ENCODE measurements around the gene ANTXR2.
"Not testable (repeated sequence)": the region's sequence is repeated elsewhere in the genome, so short reads cannot be mapped to it uniquely, and the experiment has no call there.

Gene ANTXR2

DNA sequence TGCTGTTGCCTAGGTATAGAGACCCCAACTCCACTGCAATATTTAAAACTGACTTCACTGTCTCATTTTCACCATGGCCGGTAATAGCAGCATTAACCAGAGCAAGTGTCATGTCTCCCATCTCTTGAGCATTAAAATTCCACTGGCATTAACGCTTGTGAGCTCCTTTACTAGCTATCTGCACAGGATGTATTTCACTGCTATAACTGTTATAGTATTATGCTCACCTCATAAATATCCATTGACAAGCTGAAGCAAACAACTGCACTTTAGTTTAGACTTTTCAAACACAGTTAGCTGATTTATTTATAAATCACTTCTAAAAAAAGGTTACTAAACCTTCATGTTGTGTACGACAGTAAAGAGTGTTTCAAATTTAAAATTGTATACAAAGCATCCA, 157.8 kb downstream of the ANTXR2 start:
- no peak for DNase-seq (ENCODE audit: low read depth)

DNA sequence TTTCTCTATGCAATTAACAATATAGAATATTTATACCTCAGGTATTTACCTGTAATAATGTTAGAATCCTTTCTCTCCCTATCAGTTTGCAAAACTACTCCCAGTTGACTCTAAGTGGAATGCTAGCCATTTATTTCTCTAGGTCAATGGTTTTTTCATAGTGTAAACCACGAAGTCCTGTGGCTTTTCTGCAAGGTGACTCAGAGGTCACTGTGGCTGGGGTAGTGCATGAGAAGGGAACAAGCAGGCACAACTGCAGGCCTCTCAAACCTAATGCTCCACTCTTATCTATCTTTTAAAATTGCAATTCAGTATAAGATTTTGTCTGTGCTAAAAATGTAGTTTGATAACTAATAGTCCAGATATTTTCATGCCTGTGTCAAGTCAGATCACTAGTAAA, 159.4 kb downstream of the ANTXR2 start:
- DNase-seq (ENCODE audit: low read depth): no peak

DNA sequence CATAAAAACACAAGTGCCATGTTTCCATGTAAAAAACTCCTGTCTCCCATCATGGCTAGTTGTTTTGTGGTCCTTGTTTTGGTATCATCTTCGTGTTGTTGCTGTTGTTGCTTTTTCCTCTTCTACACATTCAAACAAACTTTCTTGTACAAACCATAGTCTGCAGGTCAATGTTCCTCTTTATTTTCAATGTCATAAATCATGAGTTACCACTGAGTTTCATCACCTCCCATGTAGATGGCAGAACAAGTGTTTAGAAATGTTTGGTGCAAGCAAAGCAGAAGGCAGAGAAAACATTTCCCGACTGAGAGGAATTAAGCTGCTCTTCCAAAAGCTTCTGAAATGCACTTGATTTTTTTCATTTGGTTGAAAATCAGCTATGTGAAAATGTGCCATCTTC, 166.0 kb downstream of the ANTXR2 start:
- no peak for DNase-seq (ENCODE audit: low read depth)

DNA sequence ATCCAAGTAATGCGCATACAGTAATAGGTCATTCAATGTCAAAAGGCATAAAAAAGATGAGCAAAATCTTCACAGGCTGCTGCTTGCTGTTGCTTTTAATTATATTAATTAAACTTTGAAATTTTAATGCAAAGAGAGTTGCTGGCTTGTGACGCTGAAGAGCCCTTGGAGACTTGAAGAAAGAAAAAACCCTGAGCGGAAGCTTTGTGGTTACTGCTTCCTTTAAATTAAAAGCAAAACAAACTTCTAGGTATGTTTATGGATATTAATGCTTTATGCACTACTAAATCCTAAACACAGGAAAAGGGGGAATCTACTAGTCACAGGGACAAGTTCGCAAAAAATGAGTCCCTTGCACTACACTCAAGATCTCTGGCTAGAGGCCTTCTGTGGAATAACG, 166.7 kb downstream of the ANTXR2 start:
- no peak for DNase-seq (ENCODE audit: low read depth)

DNA sequence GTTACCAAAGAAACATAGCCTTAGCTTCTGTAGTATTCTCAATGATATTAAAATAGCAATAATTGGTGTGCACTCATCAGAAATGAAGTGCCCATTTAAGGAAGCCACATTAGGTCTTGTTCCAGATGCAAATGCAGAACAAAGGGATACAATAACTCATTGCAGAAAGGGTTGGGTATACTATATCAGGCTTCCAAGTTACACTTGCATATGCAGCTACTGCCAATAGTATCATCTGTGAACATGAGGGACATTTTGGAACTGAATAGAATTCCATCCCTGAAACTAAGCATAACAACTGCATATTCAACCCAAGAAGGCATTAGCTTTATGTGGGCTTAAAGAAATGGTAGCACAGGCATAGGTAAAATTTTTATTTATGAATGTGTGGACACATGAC, 167.8 kb downstream of the ANTXR2 start:
- DNase-seq (ENCODE audit: low read depth): no peak

DNA sequence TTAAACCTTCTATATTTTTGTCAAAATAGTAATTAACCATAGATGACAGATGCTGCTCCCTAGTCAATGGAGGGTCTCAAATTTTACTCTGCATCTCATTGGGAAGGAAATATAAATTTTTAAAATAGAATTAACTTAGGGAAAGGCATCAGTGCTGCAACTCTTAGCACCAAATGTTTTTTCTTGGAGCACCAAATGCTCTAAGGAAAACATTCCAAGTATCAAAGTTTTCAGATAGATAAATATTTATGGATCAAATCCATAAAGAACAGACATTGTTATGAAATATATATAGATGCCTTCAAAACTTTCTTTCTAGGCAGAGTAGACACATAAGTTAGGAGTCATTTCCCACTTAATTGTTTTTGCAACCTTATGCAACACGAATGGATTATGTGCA, 168.7 kb downstream of the ANTXR2 start:
- no peak for DNase-seq (ENCODE audit: low read depth)

DNA sequence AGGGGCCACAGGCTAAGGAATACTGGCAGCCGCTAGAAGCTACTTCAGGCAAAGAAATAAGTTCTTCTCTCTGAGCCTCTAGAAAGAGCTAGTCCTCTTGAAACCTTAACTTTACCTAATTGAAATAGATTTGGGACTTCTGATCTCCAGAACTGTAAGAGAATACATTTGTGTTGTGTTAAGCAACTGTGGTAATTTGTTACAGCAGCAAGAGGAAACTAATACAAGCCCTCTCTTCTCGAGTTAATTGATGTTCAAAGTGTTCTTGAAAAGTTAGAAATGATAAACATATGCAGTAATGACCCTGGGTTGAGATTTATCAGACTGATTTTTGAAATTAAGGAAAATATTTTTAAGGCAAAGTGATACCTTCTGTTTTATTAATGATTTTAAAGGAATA, 172.8 kb downstream of the ANTXR2 start:
- no peak for DNase-seq (ENCODE audit: low read depth)

DNA sequence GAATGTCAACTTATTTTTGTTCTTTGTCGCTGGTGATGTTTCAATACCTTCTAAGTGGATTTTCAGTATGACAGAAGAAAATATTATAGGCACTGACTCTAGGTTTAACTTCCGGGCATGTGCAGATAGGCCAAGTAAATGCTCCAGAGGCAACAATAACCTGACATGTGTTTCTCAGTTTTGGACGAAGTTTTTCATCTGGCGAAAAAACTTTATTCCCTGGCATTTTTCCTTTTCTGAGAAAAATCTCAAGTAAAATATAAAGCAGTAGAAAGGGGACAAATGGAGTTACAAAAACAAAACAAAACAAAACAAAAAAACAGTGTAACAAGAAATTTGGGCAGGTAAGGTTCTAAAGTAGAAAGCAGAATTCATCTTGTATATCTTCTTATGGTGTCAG, 173.5 kb downstream of the ANTXR2 start:
- DNase-seq (ENCODE audit: low read depth): no peak

DNA sequence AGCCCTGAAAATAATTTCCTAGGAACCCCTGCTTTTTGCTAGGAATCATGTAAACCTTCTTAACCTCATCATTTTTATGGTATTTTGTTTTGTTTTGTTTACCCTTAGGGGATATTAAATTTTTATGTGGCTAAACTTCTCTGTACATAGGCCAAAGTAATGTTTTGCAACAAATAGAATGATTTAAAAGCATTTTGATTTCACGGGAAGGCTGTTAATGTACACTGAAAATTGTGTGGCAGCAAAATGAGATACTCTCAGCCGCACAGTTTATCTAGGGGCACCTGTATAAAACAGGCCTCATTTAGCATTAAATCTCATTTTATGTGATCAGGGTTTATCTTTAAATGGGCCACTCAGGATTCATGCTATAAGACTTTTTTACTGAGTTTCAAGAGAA, 175.0 kb downstream of the ANTXR2 start:
- no peak for DNase-seq (ENCODE audit: low read depth)

DNA sequence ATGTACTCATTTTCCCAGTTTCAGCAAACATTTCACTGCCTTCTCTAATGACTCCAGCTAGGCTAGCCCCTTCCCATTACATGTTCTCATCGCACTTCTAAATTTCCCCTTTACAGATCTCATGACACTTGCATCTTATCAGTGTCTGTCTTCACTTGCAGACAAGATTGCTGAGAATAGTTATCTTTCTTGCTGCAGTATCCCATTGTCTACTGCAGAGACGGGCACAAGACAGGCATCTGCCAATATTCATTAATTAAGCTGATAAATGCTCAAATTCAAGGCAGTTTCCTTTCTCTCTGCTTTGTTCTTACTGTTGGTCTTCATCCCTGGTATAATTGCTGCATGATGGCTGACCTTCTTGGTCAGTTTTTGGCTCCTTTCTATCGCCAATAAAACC, 175.9 kb downstream of the ANTXR2 start:
- DNase-seq (ENCODE audit: low read depth): no peak

DNA sequence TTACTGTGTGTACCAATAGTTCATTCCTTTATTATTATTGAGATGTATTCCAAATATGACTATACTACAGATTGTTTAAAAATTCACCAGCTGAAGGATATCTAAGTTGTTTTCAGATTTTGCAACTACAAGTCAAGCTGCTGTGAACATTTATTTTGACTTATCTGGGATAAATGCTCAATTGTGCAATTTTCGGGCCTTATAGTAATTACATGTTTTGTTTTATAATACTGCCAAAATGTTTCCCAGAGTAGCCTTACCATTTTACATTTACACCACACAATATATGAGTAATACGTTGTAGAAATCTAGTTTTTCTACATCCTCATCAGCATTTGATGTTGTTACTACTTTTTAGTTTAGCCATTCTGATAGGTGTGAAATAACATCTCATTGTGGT, 179.6 kb downstream of the ANTXR2 start:
- no peak for DNase-seq (ENCODE audit: low read depth)

DNA sequence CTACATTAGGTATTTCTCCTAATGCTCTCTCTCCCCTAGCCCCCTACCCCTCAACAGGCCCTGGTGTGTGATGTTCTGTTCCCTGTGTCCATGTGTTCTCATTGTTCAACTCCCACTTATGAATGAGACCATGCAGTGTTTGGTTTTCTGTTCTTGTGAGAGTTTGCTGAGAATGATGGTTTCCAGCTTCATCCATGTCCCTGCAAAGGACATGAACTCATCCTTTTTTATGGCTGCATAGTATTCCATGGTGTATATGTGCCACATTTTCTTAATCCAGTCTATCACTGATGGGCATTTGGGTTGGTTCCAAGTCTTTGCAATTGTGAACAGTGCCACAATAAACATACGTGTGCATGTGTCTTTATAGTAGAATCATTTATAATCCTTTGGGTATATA, 184.0 kb downstream of the ANTXR2 start:
- DNase-seq (ENCODE audit: low read depth): not testable (repeated sequence)

DNA sequence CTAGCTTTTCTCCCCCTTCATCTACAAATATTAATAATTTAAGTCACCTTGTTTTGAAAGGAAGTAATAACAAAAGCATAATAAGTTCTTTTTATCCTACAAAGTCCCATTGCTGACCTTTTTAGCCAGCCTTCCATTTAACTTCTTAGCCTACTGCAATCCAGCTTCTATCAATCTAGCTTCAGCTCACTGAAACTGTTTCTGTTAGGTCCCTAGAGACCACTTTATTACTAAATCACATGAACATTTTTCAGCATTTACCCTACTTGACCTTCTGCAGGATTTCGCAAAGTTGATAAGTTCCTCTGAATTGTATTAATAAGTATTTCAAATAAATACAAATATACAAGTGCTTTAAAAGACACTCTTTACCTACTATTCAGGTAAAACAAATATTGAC, 186.5 kb downstream of the ANTXR2 start:
- no peak for DNase-seq (ENCODE audit: low read depth)

DNA sequence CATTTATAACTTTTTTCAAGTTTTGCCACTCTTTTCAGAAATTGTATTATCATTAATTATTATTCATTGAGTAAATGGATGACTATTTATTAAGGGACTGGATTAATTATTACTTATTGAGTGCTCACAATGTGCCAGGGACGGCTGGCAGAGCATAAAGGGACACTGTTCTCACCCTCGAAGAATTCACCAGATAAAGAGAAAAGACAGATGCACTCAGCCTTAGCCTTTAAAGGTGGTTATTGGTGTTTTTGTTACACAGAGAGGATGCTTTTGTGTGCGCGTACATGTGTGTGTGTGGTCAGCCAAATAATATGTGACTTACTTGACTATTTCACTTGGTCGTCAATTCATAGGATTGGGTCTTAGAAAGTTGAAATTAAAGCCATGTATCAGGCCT, 187.0 kb downstream of the ANTXR2 start:
- DNase-seq (ENCODE audit: low read depth): no peak

DNA sequence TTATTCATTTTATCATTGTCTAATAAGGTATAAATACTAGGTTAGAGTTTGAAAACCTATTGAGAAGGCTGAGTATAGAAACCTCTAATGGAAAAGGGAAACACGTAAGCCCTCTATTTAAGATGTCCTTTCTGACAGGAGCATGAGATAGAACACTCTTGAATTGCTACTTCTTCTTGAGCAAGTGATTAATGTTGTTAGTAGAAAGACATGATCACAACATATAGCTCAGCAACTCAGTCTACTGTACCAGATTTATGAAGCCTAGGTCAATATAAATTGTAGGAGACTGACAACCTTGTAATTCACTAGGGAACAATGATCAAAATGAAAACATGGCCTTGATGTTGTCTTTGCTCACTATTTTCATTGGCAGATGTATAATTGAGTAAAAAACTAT, 189.7 kb downstream of the ANTXR2 start:
- DNase-seq (ENCODE audit: low read depth): no peak

DNA sequence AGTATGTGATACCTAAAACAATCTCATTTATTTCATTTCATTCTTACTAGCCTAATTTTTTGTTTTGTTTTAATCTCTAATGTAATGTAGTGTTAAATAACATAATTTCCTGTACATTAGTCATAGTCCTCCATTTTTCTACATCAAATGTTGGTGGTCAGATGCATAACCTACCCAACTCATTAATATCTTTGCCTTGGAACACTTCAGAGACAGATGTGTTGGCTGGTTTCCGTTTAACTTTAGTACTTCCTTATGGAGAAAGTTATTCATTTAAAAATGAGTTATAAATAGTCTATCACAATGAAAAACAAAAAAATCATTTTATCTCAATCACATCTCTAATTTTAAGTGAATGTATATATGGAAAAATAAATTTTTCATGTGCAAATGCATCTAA, 190.2 kb downstream of the ANTXR2 start:
- DNase-seq (ENCODE audit: low read depth): no peak

DNA sequence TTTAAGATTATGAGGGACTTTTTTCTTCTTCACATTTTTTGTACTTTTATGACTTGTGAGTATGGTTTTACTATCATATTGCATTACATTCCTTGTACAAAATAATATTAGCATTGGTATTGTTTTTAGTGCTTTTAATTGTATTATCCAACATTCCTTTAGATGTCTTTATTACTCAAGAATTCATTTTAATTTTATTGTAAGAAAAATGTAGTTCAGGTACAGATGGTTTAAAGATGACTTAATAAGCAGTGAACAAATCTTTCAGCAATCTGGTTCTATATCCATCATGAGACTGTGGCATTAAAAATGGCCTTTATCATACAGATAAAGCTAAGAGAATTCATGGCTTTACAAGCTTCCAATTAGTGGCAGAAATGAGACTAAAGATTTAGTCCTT, 191.6 kb downstream of the ANTXR2 start:
- no peak for DNase-seq (ENCODE audit: low read depth)

DNA sequence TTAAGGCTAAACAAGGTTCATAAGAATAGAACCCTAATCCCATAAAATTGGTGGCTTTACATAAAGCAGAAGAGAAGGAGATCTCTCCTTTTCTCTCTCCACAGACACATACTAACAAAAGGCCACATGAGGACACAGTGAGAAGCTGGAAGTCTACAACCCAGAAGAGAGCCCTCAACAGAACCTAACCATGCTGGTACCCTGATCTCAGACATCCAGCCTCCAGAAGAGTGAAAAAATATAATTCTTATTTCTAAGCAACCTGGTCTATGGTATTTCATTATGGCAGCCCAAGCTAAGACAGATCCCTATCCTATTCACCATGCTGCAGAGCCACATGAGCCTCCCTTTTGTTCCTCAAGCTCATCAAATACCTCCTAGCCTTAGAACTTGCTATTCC, 195.5 kb downstream of the ANTXR2 start:
- no peak for DNase-seq (ENCODE audit: low read depth)

DNA sequence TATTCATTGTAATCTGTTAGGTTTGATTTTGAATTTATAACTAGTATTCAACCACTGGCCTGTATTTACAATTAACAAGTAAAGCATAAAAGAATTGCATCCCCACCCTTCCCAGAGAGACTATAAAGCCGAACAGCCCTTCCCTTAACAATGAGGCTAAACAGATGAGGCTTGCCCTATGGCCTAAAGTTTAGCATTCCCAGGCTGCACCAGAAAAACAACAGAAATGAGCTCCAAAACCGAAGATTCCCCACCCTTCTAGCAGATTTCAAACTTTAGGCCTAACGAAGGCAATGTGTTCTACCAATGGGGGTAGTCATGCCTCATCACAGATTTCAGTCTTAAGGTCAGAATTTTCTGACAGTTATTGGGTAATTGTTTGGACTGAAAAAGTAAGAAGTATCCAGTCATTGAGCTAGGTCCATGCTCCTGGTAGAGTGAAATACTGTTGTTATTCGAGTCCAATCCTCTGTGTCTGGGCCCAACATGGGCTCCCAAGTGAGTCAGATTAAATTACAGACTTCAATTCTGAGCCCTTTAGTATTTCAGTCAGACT, 197.6 kb downstream of the ANTXR2 start:
- no peak for DNase-seq (ENCODE audit: low read depth)

DNA sequence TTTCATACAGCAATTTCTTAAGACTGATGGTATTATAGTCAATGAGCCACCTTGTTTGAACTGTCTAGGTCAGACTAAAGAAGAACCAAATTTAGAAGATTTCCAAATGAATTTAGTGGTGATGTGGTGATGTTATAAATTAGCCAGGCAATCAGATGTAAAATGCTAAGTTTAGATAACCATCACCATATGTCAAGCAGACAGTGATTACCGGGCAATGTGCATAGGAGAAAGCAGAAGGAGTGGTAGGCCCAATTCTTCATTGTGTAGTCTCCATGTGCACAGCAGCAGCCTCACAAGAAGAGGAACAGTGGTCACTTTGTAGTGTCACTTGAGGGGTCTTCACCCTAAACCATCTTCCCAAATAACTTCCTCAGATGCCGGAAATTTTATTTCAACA, 198.8 kb downstream of the ANTXR2 start:
- DNase-seq (ENCODE audit: low read depth): no peak

DNA sequence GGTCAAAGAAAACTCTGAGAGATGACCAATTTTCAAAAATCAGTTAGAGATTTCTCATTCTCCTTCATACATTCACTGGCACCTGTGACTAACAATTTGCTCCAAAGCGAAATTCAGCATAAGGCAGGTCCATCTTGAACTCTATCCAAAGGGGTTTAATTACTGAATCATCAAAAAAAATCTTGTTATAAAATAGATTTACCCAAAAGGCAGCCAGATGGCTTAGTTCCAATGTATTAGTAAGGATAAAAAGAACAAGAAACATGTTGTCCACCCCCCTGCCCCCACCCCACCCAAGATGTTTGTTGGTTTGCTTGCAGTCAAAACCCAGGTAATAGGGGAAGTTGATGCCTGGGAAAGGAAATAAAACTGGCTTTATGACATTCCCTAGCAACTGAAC, 200.3 kb downstream of the ANTXR2 start:
- no peak for DNase-seq (ENCODE audit: low read depth)

DNA sequence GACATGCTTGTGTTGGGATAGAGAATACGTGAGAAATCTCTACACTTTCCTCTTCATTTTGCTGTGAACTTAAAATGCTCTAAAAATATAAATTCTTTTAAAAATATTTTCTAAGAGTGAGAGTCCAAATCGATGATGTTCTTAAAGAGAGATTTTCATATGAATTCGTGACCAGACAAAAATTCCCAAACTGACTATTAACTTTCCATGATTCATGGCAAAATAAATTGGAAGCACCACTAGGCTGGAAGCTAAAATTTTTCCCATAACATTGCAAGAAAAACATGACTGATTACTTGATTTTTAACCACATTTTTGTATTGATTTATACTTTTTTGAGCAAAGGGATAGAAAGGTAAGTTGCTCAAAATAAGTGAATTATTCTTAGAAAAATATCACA, 201.1 kb downstream of the ANTXR2 start:
- DNase-seq (ENCODE audit: low read depth): no peak

DNA sequence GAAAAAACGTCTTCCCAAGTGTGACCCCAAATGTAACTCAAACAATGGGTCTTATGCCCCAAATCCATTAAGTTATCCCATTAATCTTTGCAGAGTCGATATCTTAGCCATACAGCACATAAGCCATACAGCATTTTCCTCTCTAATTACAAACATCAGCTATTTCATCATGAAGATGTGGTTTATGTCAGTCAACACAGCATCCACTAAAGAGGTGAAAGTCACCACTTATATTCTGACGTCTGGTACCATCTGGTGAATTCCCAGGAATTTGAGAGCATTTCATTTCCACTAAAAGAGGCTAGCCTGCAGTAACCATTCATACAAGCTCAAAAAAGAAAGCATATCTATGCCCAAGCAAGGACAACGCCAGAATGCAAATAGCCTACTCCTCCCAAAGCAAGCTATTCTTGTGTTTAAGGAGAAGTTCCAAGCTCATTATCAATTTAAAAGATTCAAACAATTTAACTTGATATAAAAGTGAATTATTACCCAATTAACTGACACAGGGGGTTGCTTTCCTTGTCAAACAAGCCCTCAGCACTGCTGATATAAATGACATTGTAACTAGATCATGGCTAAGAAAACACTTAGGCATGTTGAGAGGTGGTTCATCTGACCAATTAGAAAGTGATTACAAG, 203.3 kb downstream of the ANTXR2 start:
- DNase-seq (ENCODE audit: low read depth): no peak

DNA sequence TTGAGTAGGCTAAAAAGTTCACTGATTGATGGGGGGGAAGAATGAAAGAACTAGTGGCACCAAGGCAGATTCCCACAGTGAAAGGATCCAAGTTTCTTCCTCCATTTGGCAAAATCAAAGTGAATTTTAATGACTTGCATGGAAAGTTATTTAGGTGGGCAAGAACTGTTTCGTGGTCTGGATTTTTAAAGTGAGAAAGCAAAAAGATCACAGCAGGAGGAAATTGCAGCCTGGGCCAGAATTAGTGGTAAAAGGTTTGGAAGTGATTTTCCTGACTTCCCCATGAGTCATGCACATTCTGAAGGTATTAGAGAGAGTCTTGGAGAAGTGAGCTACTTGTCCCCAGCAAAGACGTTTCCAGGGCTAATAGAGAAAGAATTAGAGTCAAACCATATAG, 207.8 kb downstream of the ANTXR2 start:
- DNase-seq (ENCODE audit: low read depth): no peak

All from stimulated activated CD8-positive, alpha-beta memory T cell treated with anti-CD3 and anti-CD28 coated beads, Interleukin-12 subunit alpha, Interleukin-12 subunit beta, amount 100 ng/mL, for 1 hour (primary cell).